HK-2 (cell line): ENCODE results near the gene ITGB6.
A peak's percentile ranks its signal among the peaks of the same experiment; 100 is the strongest.
"Not testable (repeated sequence)": the region's sequence is repeated elsewhere in the genome, so short reads cannot be mapped to it uniquely, and the experiment has no call there.

ENCODE experiments used
- DNase-seq: peaks from one replicate; pipeline ENCODE4 v3.0.0-alpha.2; 2018; ENCODE audit not compliant: unreplicated experiment

ITGB6 gene

GRCh38 chr2:160139991-160140390, 60.1 kb downstream of the ITGB6 start:
- DNase-seq, result no peak

- DNase-seq, result no peak
Observed at GRCh38 chr2:160139350-160139749, 60.7 kb downstream of the ITGB6 start.

GRCh38 chr2:160138406-160138805, 61.7 kb downstream of the ITGB6 start:
- no peak for DNase-seq

- no peak for DNase-seq
Observed at GRCh38 chr2:160137464-160137863, 62.6 kb downstream of the ITGB6 start.

- DNase-seq, result no peak
Observed at GRCh38 chr2:160132761-160133160, 67.3 kb downstream of the ITGB6 start.

GRCh38 chr2:160126756-160127155, 73.3 kb downstream of the ITGB6 start:
- no peak for DNase-seq

- no peak for DNase-seq
Observed at GRCh38 chr2:160126315-160126714, 73.8 kb downstream of the ITGB6 start.

GRCh38 chr2:160125828-160126227, 74.2 kb downstream of the ITGB6 start:
- no peak for DNase-seq

- no peak for DNase-seq
Observed at GRCh38 chr2:160125366-160125765, 74.7 kb downstream of the ITGB6 start.

- no peak for DNase-seq
Observed at GRCh38 chr2:160124571-160124970, 75.5 kb downstream of the ITGB6 start.

GRCh38 chr2:160114721-160115120, 85.4 kb downstream of the ITGB6 start:
- not testable (repeated sequence) for DNase-seq

GRCh38 chr2:160114020-160114419, 86.1 kb downstream of the ITGB6 start:
- no peak for DNase-seq

GRCh38 chr2:160111951-160112798, 87.9 kb downstream of the ITGB6 start:
- no peak for DNase-seq

GRCh38 chr2:160110674-160111239, 89.3 kb downstream of the ITGB6 start:
- no peak for DNase-seq

- peak; percentile 47 for DNase-seq
Observed at GRCh38 chr2:160109939-160110673, 90.0 kb downstream of the ITGB6 start.

- DNase-seq, result no peak
Observed at GRCh38 chr2:160109243-160109642, 90.8 kb downstream of the ITGB6 start.

GRCh38 chr2:160108646-160109045, 91.4 kb downstream of the ITGB6 start:
- no peak for DNase-seq

GRCh38 chr2:160105366-160105765, 94.7 kb downstream of the ITGB6 start:
- no peak for DNase-seq

- no peak for DNase-seq
Observed at GRCh38 chr2:160104115-160104514, 96.0 kb downstream of the ITGB6 start.

- no peak for DNase-seq
Observed at GRCh38 chr2:160097326-160097725, 102.7 kb downstream of the ITGB6 start.

GRCh38 chr2:160096409-160096808, 103.7 kb downstream of the ITGB6 start:
- DNase-seq, result no peak

- no peak for DNase-seq
Observed at GRCh38 chr2:160092445-160092844, 107.6 kb downstream of the ITGB6 start.

- no peak for DNase-seq
Observed at GRCh38 chr2:160091381-160091780, 108.7 kb downstream of the ITGB6 start.
